Measurements from ENCODE around the gene GRIK5.

Gene GRIK5

DNA sequence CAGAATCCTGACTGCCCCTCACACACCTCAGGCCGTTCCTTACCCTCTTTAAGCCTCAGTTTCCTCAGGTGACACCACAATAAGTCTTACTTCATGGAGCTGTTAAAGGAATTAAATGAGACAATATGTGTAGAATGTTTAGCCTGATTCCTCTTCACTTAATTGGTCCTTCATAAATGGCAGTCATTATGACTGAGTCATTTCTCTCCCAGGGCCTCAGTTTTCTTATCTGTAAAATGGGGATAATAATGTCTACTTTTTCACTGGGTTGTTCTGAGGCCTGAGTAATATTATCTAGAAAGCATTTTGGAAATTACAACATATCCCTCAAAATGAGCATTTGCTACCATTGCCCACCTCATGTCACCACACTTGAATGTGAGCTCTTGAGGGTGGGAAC, 40.7 kb upstream of the GRIK5 start:
- ATAC-seq (ENCODE audit: insufficient read depth, low read depth) = no peak
- Histone ChIP-seq H3K9ac (ENCODE audit: low read depth, low read length) (no peak overlapping the region), H3K27me3 (ENCODE audit: insufficient read depth, low read length, poor library complexity) (no peaks in the 10 kb centered on the region), H3K4me3 (ENCODE audit: low read depth in 1 of 2, low read length in 2 of 2) (no peak overlapping the region), H4K20me1 (ENCODE audit: insufficient read depth, low read length) (no peaks in the 10 kb centered on the region), H3K9me3 (ENCODE audit: insufficient read depth, low read length, severe bottlenecking) (no peaks in the 10 kb centered on the region), H3K36me3 (ENCODE audit: insufficient read depth, low read length) (no peaks in the 10 kb centered on the region), H3K79me2 (ENCODE audit: insufficient read depth, low read length) (no peaks in the 10 kb centered on the region), H3K4me1 (ENCODE audit: insufficient read depth, low read length) (peaks cover 20% of the 10 kb centered on the region), H2AFZ (ENCODE audit: low read depth, low read length) (no peak overlapping the region), H3K4me2 (ENCODE audit: insufficient read depth, low read length) (no peak overlapping the region), H3K27ac (ENCODE audit: low read length) (no peak overlapping the region)
- no peak for DNase-seq
- TF ChIP-seq CTCF (IDR thresholded peaks at IDR 0.05; ENCODE audit: borderline replicate concordance, extremely low read depth, low read length, poor library complexity, severe bottlenecking) = no peak
- TF ChIP-seq EZH2 (IDR thresholded peaks at IDR 0.05; ENCODE audit: borderline replicate concordance, low read depth, low read length, severe bottlenecking) = no peak

GRCh38 chr19:42109896-42110295, 39.9 kb upstream of the GRIK5 start:
- no peak overlapping the region for H3K4me2 ChIP-seq (ENCODE audit: insufficient read depth, low read length)
- no peak overlapping the region for H2AFZ ChIP-seq (ENCODE audit: low read depth, low read length)
- H3K27me3 ChIP-seq (ENCODE audit: insufficient read depth, low read length, poor library complexity) = peaks cover 5% of the 10 kb centered on the region
- no peak overlapping the region for H3K27ac ChIP-seq (ENCODE audit: low read length)
- H3K9me3 ChIP-seq (ENCODE audit: insufficient read depth, low read length, severe bottlenecking) = no peaks in the 10 kb centered on the region
- DNase-seq = no peak
- H3K4me1 ChIP-seq (ENCODE audit: insufficient read depth, low read length) = peaks cover 20% of the 10 kb centered on the region
- H3K4me3 ChIP-seq (ENCODE audit: low read depth in 1 of 2, low read length in 2 of 2) = no peak overlapping the region
- no peaks in the 10 kb centered on the region for H3K79me2 ChIP-seq (ENCODE audit: insufficient read depth, low read length)
- TF ChIP-seq CTCF (IDR thresholded peaks at IDR 0.05; ENCODE audit: borderline replicate concordance, extremely low read depth, low read length, poor library complexity, severe bottlenecking) = no peak
- TF ChIP-seq EZH2 (IDR thresholded peaks at IDR 0.05; ENCODE audit: borderline replicate concordance, low read depth, low read length, severe bottlenecking) = no peak
- H3K36me3 ChIP-seq (ENCODE audit: insufficient read depth, low read length) = no peaks in the 10 kb centered on the region
- H3K9ac ChIP-seq (ENCODE audit: low read depth, low read length) = no peak overlapping the region
- no peak for ATAC-seq (ENCODE audit: insufficient read depth, low read depth)
- no peaks in the 10 kb centered on the region for H4K20me1 ChIP-seq (ENCODE audit: insufficient read depth, low read length)

GRCh38 chr19:42108527-42109389, 38.8 kb upstream of the GRIK5 start:
- H3K36me3 ChIP-seq (ENCODE audit: insufficient read depth, low read length) = no peaks in the 10 kb centered on the region
- no peak for TF ChIP-seq EZH2 (IDR thresholded peaks at IDR 0.05; ENCODE audit: borderline replicate concordance, low read depth, low read length, severe bottlenecking)
- peak; percentile 100 for TF ChIP-seq CTCF (IDR thresholded peaks at IDR 0.05; ENCODE audit: borderline replicate concordance, extremely low read depth, low read length, poor library complexity, severe bottlenecking)
- no peak overlapping the region for H3K4me3 ChIP-seq (ENCODE audit: low read depth in 1 of 2, low read length in 2 of 2)
- no peak overlapping the region for H3K9ac ChIP-seq (ENCODE audit: low read depth, low read length)
- H3K4me1 ChIP-seq (ENCODE audit: insufficient read depth, low read length) = peaks cover 10% of the 10 kb centered on the region
- ATAC-seq (ENCODE audit: insufficient read depth, low read depth) = peak; percentile 98
- peaks cover 5% of the 10 kb centered on the region for H3K27me3 ChIP-seq (ENCODE audit: insufficient read depth, low read length, poor library complexity)
- no peaks in the 10 kb centered on the region for H4K20me1 ChIP-seq (ENCODE audit: insufficient read depth, low read length)
- peak overlapping the region; percentile 40 for H2AFZ ChIP-seq (ENCODE audit: low read depth, low read length)
- no peak overlapping the region for H3K4me2 ChIP-seq (ENCODE audit: insufficient read depth, low read length)
- DNase-seq = peak; percentile 88
- no peaks in the 10 kb centered on the region for H3K79me2 ChIP-seq (ENCODE audit: insufficient read depth, low read length)
- H3K9me3 ChIP-seq (ENCODE audit: insufficient read depth, low read length, severe bottlenecking) = no peaks in the 10 kb centered on the region
- no peak overlapping the region for H3K27ac ChIP-seq (ENCODE audit: low read length)
